NCI-H187 (cell line): Measurements from ENCODE around the gene SMIM3.
A peak's percentile ranks its signal among the peaks of the same experiment; 100 is the strongest.
"Not testable (repeated sequence)": the region's sequence is repeated elsewhere in the genome, so short reads cannot be mapped to it uniquely, and the experiment has no call there.

ENCODE experiments used
- DNase-seq, 2 experiments: peaks; one replicate each; lab custom pipeline; 2025; lab: John Stamatoyannopoulos, UW

The SMIM3 gene

DNA sequence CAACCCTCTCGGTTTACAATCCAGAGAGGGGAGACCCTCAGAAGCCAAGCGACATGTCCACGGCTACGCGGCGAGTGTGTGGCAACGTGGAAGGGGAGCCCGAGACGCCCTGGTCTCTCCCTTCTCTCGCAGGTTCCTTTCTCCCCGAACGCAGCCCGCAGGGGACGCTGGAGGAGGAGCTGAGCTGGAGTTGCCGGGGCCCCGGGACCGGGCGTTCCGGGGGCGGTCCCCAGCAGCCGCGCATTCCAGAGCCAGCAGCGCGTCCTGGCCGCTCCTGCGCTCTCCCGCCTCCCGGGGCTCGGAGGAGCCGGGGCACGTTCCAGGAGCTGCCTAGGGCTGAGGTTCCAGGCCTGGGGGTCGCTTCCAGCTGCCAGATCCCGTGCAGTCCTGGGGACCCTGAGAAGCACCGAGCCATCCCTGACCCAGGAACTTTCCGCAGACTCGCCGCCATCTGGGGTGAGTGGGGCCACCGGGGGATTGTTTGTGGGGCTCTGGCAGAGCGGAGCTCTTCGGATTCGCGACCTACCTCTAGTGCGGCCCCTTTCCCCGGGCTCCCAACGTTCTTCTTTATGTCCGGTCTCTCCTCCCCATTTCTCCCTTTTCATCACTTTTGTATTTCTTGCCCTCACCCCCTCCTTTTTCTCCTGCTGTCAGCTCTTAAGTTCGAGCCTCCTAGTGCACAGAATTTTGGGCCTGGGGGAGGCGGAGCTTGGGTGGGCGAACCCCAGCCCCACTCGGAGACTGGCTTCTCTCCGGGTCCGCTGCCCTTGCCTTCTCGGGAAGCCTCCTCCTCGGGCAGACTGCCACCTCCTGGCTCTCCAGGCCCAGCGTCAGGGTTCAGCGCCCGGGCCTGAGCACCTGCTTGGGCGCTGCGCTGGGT lies at the start of gene SMIM3:
SMIM3 (plus strand) TSS at position 241 of the 880 bp plus-strand sequence. CDS start 16,684 bp downstream, outside the sequence.
- no peak for DNase-seq

GRCh38 chr5:150729859-150730258 lies 48.7 kb upstream of the SMIM3 start:
- DNase-seq, result no peak

DNA sequence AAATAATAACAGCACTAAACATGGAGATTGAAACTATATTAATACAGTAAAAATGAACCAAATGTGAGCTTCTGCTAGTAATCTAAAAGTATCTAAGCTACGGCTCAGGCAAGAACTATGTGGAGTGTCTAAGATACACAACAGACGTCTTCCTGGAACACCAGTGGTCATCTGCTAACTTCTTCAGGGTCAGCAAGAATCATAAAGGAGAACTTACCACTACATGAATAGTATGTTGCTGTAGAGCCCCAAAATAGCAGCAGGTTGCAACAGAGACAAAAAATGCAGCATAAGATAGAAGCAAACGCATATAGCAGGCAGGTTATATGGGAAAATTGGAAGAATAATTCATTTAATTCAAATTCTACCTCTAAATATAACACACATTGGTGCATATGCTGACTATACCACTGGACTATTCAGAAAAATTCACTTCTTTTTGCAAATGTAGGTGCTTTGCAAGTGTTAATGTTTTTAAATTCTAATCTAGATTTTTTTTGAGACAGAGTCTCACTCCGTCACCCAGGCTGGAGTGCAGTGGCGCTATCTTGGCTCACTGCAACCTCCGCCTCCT lies 46.8 kb upstream of the SMIM3 start:
- no peak for DNase-seq

DNA sequence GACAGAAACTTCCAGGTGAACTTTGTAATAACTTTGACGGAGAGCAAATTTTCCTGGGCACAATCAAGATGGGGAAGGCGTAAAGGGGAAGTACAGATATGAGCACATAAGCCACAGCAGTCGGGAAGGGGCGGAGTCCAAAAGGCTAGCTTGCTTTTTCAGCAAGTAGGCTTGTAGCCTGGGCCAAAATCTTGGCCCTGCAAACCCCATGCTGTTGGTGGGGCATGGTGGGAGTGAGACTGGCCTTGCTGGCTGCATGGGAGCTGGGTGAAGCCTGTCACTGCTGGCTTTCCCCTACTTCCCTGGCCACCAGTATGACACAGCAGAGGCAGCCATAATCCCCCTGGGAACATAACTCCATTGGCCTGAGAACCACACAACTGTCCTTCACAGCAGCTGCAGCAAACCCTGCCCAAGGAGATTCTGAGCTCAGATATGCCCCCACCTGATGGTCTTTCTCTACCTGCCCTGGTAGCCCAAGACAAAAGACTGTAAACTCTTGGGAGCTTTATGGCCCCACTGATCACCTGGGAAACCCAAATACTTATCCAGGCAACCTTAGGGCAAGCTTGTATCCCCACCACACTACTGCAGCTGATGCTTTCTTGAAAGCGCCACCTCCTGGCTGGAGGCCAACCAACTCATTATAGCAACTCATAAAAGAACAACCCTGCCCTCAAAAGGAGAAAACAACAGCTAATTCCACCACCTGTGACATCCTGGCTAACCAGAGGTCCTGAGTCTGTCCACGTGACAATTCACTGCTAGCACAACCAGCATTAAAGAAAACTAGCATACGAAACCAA lies 43.8 kb upstream of the SMIM3 start:
- DNase-seq, result no peak

GRCh38 chr5:150738862-150739261 lies 39.7 kb upstream of the SMIM3 start:
- no peak for DNase-seq

DNA sequence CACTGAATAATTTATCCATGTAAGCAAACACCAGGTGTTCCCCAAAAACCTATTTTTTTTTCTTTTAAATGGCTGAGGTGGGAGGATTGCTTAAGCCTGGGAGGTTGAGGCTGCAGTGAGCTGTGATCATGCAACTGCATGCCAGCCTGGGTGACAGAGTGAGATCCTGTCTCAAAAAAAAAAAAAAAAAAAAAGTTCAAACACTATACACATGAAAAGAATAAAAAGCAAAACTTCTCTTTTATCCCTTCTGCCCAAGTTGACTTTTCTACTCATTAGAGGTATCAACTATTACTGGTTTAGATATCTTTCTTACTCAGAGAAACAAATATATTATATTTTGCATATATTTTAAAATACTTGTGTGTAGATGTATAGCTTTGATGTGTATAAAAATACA lies 37.6 kb upstream of the SMIM3 start:
- DNase-seq, result no peak

- not testable (repeated sequence) for DNase-seq
Observed at GRCh38 chr5:150742455-150743141, 36.0 kb upstream of the SMIM3 start.

- not testable (repeated sequence) for DNase-seq
Observed at GRCh38 chr5:150743142-150743488, 35.4 kb upstream of the SMIM3 start.

- no peak for DNase-seq
Observed at GRCh38 chr5:150750469-150750868, 28.1 kb upstream of the SMIM3 start.

GRCh38 chr5:150751096-150751891 lies 27.3 kb upstream of the SMIM3 start:
- DNase-seq, result no peak

GRCh38 chr5:150753463-150753862 lies 25.1 kb upstream of the SMIM3 start:
- DNase-seq, result no peak

DNA sequence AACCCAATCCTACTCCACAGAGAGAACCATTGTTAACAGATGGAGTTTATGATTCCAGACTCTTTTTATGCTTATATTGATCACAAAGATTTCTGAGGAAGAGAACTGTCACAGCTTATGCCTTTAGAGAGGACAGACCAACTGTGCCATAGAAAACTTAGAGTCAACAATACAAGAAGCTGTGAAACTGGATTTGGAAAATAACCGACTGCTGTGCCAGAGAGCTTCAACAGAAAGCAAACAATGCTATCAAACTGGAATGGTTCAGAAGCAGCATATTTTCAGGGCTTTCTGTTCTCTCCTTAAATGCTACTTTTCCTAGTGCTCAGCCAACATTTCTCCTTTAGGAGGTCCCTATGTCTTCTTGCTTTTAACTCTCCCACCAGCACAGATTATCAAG lies 24.7 kb upstream of the SMIM3 start:
- no peak for DNase-seq

DNA sequence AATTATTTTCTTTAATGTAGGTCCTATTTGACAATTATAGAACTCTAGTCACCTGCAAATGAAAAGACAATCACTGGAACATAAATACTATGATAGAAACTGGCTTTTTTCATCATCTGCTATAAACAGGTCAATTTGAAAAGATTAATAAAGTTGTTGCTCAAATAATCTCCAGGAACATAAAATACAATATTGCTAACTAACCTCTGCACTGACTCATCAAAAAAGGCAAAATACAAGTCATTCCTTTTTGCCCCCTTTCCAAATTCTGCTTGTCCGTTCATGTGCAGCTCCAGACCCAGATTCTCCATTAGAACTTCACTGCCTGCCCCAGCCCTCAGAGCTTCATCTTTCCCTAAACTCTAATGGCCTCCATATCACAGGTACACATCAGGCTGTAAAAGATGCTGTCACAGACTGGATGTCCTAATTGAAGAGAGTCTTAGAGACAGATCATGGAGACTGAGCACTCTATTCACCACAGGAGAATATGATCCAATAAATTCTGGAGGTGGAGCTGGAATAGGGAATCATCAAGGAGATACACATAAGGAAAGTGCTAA lies 21.4 kb upstream of the SMIM3 start:
- no peak for DNase-seq

- DNase-seq, result no peak
Observed at GRCh38 chr5:150758203-150758530, 20.4 kb upstream of the SMIM3 start.

- peak; percentile 91 to 93 for DNase-seq
Observed at GRCh38 chr5:150758531-150759333, 19.8 kb upstream of the SMIM3 start, which contains the start of gene DCTN4. Gene DCTN4, minus strand, starts transcription at chr5:150759017. Its CDS starts 24 bp downstream, at chr5:150758993.

DNA sequence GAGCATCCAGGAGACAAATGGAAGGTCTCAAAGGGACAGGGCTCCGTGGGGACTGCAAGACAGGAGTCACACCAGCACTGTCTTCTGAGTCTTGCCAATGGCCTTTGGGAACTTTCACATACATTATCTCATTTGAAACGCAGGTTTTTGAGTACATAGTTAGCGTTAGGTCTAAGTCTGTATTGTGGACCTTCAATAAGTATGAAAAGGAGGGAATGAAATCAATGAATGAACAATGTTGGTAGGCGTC lies 19.3 kb upstream of the SMIM3 start:
- no peak for DNase-seq

- DNase-seq, result no peak
Observed at GRCh38 chr5:150762211-150762610, 16.3 kb upstream of the SMIM3 start.

DNA sequence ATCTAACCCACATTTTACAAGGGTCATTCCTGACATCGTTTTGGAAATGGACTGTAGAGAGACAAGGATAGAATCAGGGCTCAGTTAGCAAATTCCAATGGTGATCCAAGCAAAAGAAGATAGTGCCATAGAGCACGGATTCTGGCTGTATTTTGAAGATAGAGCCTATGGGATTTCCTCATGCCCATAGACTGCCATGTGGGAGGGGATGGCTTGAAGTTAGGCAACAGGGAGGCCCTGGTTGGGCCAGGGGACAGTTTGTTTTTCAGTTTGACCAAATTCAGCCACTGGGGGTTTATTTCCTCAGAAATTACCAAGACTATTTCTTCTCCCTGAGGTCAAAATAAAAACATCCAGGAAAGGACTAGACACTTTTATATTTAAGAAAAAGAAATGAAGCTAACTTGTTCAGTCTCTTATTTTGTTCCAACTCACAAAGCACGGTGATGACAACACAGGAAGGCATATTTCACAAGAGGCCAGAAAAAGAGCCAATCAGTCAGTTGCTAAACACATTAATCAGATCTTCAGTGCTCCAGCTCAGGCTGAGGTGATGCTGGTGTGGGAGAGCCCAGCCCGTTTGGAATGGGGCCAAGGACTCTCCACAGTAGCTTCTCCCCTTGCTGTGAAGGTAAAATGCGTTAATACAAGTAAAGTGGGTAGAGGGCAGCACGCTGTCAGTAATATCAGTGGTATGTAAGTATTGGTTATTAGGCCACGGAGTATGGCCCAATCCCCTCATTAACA lies 15.4 kb upstream of the SMIM3 start:
- DNase-seq, result no peak

GRCh38 chr5:150764530-150764929 lies 14.0 kb upstream of the SMIM3 start:
- no peak for DNase-seq
